ENCODE results near the gene TMEM30B.

- TF ChIP-seq EZH2 (IDR thresholded peaks at IDR 0.05; ENCODE audit: insufficient read depth, poor library complexity, severe bottlenecking), result no peak
- TF ChIP-seq EZH2phosphoT487 (IDR thresholded peaks at IDR 0.05; ENCODE audit: insufficient read depth, low read depth), result no peak
These were observed 25.2 kb downstream of the TMEM30B start for GRCh38 chr14:61255968-61256367.

Measured in GM23248 (cell line).